SH-SY5Y (cell line): ENCODE measurements around the gene CERS4.
A peak's percentile ranks its signal among the peaks of the same experiment; 100 is the strongest.

ENCODE experiments used
- GATA2 ChIP-seq: IDR thresholded peaks from 2 replicates; pipeline ENCODE4 v1.6.1; 2011; ENCODE audit warnings: mild to moderate bottlenecking, low read depth, low read length
- GATA3 ChIP-seq: IDR thresholded peaks from 2 replicates; pipeline ENCODE4 v1.6.1; 2011; ENCODE audit warnings: low read depth, mild to moderate bottlenecking, low read length, moderate library complexity

CERS4 gene

GRCh38 chr19:8231073-8231604 lies 22.0 kb downstream of the CERS4 start:
- TF ChIP-seq GATA2 = no peak
- no peak for TF ChIP-seq GATA3

GRCh38 chr19:8233370-8233769 lies 24.2 kb downstream of the CERS4 start:
- TF ChIP-seq GATA3 = no peak
- no peak for TF ChIP-seq GATA2

GRCh38 chr19:8237026-8237425 lies 27.9 kb downstream of the CERS4 start:
- TF ChIP-seq GATA3 (no peak), GATA2 (no peak)

- TF ChIP-seq GATA2 = no peak
- no peak for TF ChIP-seq GATA3
These were observed 29.1 kb downstream of the CERS4 start for GRCh38 chr19:8238251-8238650.

GRCh38 chr19:8239528-8240273 lies 30.5 kb downstream of the CERS4 start:
- TF ChIP-seq GATA2 (no peak), GATA3 (no peak)

GRCh38 chr19:8240274-8241229 lies 31.4 kb downstream of the CERS4 start:
- TF ChIP-seq GATA2 = peak; percentile 56; the same call in 1 of the 2 replicates
- TF ChIP-seq GATA3 = no peak

GRCh38 chr19:8241646-8242045 lies 32.5 kb downstream of the CERS4 start:
- TF ChIP-seq GATA2 = no peak
- TF ChIP-seq GATA3 = no peak

GRCh38 chr19:8242211-8242821 lies 33.1 kb downstream of the CERS4 start:
- TF ChIP-seq GATA2 (no peak), GATA3 (no peak)

GRCh38 chr19:8243146-8243545 lies 34.0 kb downstream of the CERS4 start:
- TF ChIP-seq GATA2 (no peak), GATA3 (no peak)

GRCh38 chr19:8244442-8244841 lies 35.3 kb downstream of the CERS4 start:
- TF ChIP-seq GATA3 (no peak), GATA2 (peak; percentile 25; the same call in 1 of the 2 replicates)

GRCh38 chr19:8245869-8246835 lies 37.0 kb downstream of the CERS4 start:
- TF ChIP-seq GATA3 = no peak
- no peak for TF ChIP-seq GATA2

- TF ChIP-seq GATA3 (no peak), GATA2 (no peak)
These were observed 39.5 kb downstream of the CERS4 start for GRCh38 chr19:8248348-8249328.

GRCh38 chr19:8250596-8250995 lies 41.4 kb downstream of the CERS4 start:
- TF ChIP-seq GATA3 = no peak
- TF ChIP-seq GATA2 = no peak
